IPS-18c (cell line): Measurements from ENCODE around the gene SYT1.

Experiments
- H3K4me3 ChIP-seq: 2 replicates; pipeline ENCODE4 v1.7.0; 2013; ENCODE audit warnings: low read depth, mild to moderate bottlenecking, low read length, moderate library complexity; ENCODE audit not compliant: insufficient read depth
- H3K9me3 ChIP-seq: one replicate; pipeline ENCODE4 v1.6.1; 2013; ENCODE audit warnings: mild to moderate bottlenecking, low read length, moderate library complexity; ENCODE audit not compliant: control insufficient read depth, insufficient read depth

SYT1 gene

GRCh38 chr12:79360286-79360685 is 495.7 kb downstream of the SYT1 start:
- H3K9me3 ChIP-seq = no peaks in the 10 kb centered on the region
- H3K4me3 ChIP-seq = no peak overlapping the region

- Histone ChIP-seq H3K9me3 (no peaks in the 10 kb centered on the region), H3K4me3 (no peak overlapping the region)
Observed at GRCh38 chr12:79360936-79361335, 496.4 kb downstream of the SYT1 start.

- Histone ChIP-seq H3K4me3 (no peak overlapping the region), H3K9me3 (no peaks in the 10 kb centered on the region)
Observed at GRCh38 chr12:79364197-79364596, 499.6 kb downstream of the SYT1 start.

- H3K9me3 ChIP-seq = no peaks in the 10 kb centered on the region
- H3K4me3 ChIP-seq = no peak overlapping the region
Observed at GRCh38 chr12:79366374-79366773, 501.8 kb downstream of the SYT1 start.

- Histone ChIP-seq H3K4me3 (no peak overlapping the region), H3K9me3 (no peaks in the 10 kb centered on the region)
Observed at GRCh38 chr12:79367032-79367589, 502.5 kb downstream of the SYT1 start.

GRCh38 chr12:79370021-79370420 is 505.4 kb downstream of the SYT1 start:
- no peaks in the 10 kb centered on the region for H3K9me3 ChIP-seq
- H3K4me3 ChIP-seq = no peak overlapping the region

- no peaks in the 10 kb centered on the region for H3K9me3 ChIP-seq
- no peak overlapping the region for H3K4me3 ChIP-seq
Observed at GRCh38 chr12:79371226-79371625, 506.7 kb downstream of the SYT1 start.

GRCh38 chr12:79373896-79374499 is 509.4 kb downstream of the SYT1 start:
- Histone ChIP-seq H3K9me3 (no peaks in the 10 kb centered on the region), H3K4me3 (no peak overlapping the region)

- H3K4me3 ChIP-seq = no peak overlapping the region
- no peaks in the 10 kb centered on the region for H3K9me3 ChIP-seq
Observed at GRCh38 chr12:79374545-79374944, 510.0 kb downstream of the SYT1 start.

- Histone ChIP-seq H3K4me3 (no peak overlapping the region), H3K9me3 (no peaks in the 10 kb centered on the region)
Observed at GRCh38 chr12:79375050-79375449, 510.5 kb downstream of the SYT1 start.

GRCh38 chr12:79378496-79378895 is 513.9 kb downstream of the SYT1 start:
- Histone ChIP-seq H3K9me3 (no peaks in the 10 kb centered on the region), H3K4me3 (no peak overlapping the region)

GRCh38 chr12:79380402-79380801 is 515.8 kb downstream of the SYT1 start:
- Histone ChIP-seq H3K9me3 (no peaks in the 10 kb centered on the region), H3K4me3 (no peak overlapping the region)

GRCh38 chr12:79381248-79382208 is 517.0 kb downstream of the SYT1 start:
- Histone ChIP-seq H3K4me3 (no peak overlapping the region), H3K9me3 (no peaks in the 10 kb centered on the region)

- Histone ChIP-seq H3K9me3 (no peaks in the 10 kb centered on the region), H3K4me3 (no peak overlapping the region)
Observed at GRCh38 chr12:79384551-79384950, 520.0 kb downstream of the SYT1 start.

- no peak overlapping the region for H3K4me3 ChIP-seq
- no peaks in the 10 kb centered on the region for H3K9me3 ChIP-seq
Observed at GRCh38 chr12:79388011-79388410, 523.4 kb downstream of the SYT1 start.

GRCh38 chr12:79393842-79394241 is 529.3 kb downstream of the SYT1 start:
- Histone ChIP-seq H3K4me3 (no peak overlapping the region), H3K9me3 (no peaks in the 10 kb centered on the region)

- no peaks in the 10 kb centered on the region for H3K9me3 ChIP-seq
- H3K4me3 ChIP-seq = no peak overlapping the region
Observed at GRCh38 chr12:79397609-79398008, 533.0 kb downstream of the SYT1 start.

GRCh38 chr12:79400481-79400880 is 535.9 kb downstream of the SYT1 start:
- Histone ChIP-seq H3K9me3 (no peaks in the 10 kb centered on the region), H3K4me3 (no peak overlapping the region)
